Subcutaneous adipose tissue (tissue), 4 donors: ENCODE results near the gene VARS1. TPM values are rescaled to one million over a fixed set of nuclear protein-coding genes. Genes with fewer than 3 reads are reported as not detected.

Experiments
- CTCF ChIP-seq: fragments of 450-650 bp; IDR thresholded peaks from one replicate; pipeline ENCODE4 v1.5.1; 2016; ENCODE audit warnings: low read depth, mild to moderate bottlenecking, control low read depth, antibody characterized with exemption, moderate library complexity
- total RNA-seq, 4 donors: library from RNA; depleted of rRNA; stranded (reverse); fragments of >200 nt; gene quantifications; one replicate each; pipeline ENCODE4 v1.1.0, GENCODE V29; 2016

Gene VARS1
- total RNA-seq, 4 donors from 2014 or later: 20.6 to 49.7 (median 31.2) TPM

GRCh38 chr6:31814677-31815024 lies 19.1 kb upstream of the VARS1 start:
- no peak for TF ChIP-seq CTCF

- no peak for TF ChIP-seq CTCF
Measured at GRCh38 chr6:31813465-31813849, 17.9 kb upstream of the VARS1 start.

- TF ChIP-seq CTCF: no peak
Measured at GRCh38 chr6:31811645-31812044, 16.1 kb upstream of the VARS1 start.

- TF ChIP-seq CTCF: no peak
Measured at GRCh38 chr6:31806470-31807272, 11.1 kb upstream of the VARS1 start, which contains the start of gene LSM2. Gene LSM2 (minus strand): TSS chr6:31806966. CDS start chr6:31806757, 209 bp downstream.

GRCh38 chr6:31805939-31806469 lies 10.5 kb upstream of the VARS1 start:
- no peak for TF ChIP-seq CTCF

- no peak for TF ChIP-seq CTCF
Measured at GRCh38 chr6:31799781-31800180, 4.2 kb upstream of the VARS1 start.

GRCh38 chr6:31797588-31797987 lies 2.0 kb upstream of the VARS1 start:
- no peak for TF ChIP-seq CTCF
